ENCODE measurements around the gene LILRB3. TPM values are rescaled to one million over a fixed set of nuclear protein-coding genes. Genes with fewer than 3 reads are reported as not detected.
"Not testable (repeated sequence)": the region's sequence is repeated elsewhere in the genome, so short reads cannot be mapped to it uniquely, and the experiment has no call there.

Gene LILRB3
- total and polyA plus RNA-seq, 7 donors = 4.2 to 19.3 (median 12.5) TPM

DNA sequence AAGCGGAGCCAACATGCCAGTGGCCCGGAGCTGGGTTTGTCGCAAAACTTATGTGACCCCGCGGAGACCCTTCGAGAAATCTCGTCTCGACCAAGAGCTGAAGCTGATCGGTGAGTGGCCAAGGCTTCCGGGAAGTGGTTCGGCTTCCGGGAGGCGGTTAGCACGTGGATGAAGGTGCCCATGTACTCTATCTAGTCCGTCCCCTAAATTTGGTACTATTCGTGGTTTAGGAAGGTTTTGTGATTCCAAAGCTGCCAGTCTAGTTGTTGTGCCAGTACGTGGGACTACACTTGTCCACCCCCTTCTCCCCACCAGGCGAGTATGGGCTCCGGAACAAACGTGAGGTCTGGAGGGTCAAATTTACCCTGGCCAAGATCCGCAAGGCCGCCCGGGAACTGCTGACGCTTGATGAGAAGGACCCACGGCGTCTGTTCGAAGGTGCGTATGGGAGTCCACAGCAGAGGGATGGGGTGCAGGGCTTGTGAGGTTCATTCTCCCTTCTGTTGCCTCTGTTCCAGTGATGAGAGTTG is 21.6 kb downstream of the LILRB3 start:
- TF ChIP-seq, protein P1, sequence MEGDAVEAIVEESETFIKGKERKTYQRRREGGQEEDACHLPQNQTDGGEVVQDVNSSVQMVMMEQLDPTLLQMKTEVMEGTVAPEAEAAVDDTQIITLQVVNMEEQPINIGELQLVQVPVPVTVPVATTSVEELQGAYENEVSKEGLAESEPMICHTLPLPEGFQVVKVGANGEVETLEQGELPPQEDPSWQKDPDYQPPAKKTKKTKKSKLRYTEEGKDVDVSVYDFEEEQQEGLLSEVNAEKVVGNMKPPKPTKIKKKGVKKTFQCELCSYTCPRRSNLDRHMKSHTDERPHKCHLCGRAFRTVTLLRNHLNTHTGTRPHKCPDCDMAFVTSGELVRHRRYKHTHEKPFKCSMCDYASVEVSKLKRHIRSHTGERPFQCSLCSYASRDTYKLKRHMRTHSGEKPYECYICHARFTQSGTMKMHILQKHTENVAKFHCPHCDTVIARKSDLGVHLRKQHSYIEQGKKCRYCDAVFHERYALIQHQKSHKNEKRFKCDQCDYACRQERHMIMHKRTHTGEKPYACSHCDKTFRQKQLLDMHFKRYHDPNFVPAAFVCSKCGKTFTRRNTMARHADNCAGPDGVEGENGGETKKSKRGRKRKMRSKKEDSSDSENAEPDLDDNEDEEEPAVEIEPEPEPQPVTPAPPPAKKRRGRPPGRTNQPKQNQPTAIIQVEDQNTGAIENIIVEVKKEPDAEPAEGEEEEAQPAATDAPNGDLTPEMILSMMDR (IDR thresholded peaks at IDR 0.05) = no peak
- TF ChIP-seq POLR2AphosphoS5 (IDR thresholded peaks at IDR 0.05) (no peak), POLR2A (IDR thresholded peaks at IDR 0.05) (no peak), EP300 (IDR thresholded peaks at IDR 0.05) (no peak)
- H3K4me1 ChIP-seq = peaks cover 0 to 57% (median 54%) of the 10 kb centered on the region in 4 donors
- DNase-seq = no peak
- H3K9me3 ChIP-seq = no peaks in the 10 kb centered on the region
- WGBS, 2 donors = 1 to 4% methylated on average over 28 of the region's 28 CpGs
- no peaks in the 10 kb centered on the region for H3K27me3 ChIP-seq
- H3K27ac ChIP-seq = peak overlapping the region; percentile 90 to 96 (median 92)
- intact Hi-C loops (cut with DNase I) = loop anchor here (5.0 to 10.0 kb wide), 2 partner anchors 39 to 264 kb away; partner anchors contain the start of gene LENG9
- H3K4me3 ChIP-seq = peak overlapping the region; percentile 60 to 64 (median 63)
- peaks cover 14 to 48% (median 26%) of the 10 kb centered on the region in 4 donors for H3K36me3 ChIP-seq

DNA sequence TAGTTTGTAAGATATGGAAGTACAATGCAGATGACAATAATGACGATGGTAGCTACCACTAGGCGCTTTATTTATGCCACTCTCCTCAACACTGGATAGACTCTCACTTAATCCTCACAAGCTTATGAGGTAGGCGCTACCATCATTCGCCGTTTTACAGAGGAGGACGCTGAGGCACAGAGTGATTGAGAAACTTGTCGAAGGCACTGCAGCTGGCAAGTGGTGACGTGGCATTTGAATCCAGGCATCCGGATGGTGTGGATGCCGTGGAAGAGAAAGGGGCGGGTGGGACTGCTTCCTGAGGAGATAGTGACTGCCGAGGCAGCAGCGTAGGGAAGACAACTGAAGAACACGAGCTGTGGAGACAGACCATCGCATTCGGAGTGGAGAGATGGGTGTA is 23.4 kb downstream of the LILRB3 start:
- TF ChIP-seq, protein P1 (IDR thresholded peaks at IDR 0.05) = no peak
- TF ChIP-seq EP300 (IDR thresholded peaks at IDR 0.05) = no peak
- no peak for TF ChIP-seq POLR2AphosphoS5 (IDR thresholded peaks at IDR 0.05)
- no peak for TF ChIP-seq POLR2A (IDR thresholded peaks at IDR 0.05)

DNA sequence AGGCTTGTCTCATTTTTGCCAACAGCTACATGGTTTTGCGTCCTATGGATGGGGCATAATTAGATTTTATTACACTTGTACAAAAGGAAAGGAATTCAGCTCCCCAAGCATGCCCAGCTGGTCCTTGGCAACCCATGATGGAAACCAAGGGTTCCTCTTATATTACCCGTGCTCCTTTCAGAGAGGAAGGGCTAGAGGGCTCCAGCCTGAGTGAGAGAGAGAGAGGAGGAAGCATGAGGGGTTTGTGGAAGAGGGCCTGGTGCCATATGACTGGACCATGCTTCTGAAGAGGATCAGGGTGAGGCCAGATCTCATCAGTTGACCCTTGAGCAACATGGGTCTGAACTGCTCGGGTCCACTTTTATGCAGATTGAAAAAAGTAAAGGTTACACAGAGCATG is 25.7 kb downstream of the LILRB3 start:
- Histone ChIP-seq H3K9me3 (no peaks in the 10 kb centered on the region), H3K4me1 (peaks cover 0 to 21% (median 20%) of the 10 kb centered on the region in 4 donors), H3K4me3 (no peak overlapping the region), H3K27ac (no peak overlapping the region), H3K27me3 (no peaks in the 10 kb centered on the region), H3K36me3 (peaks cover 0 to 23% (median 4%) of the 10 kb centered on the region in 4 donors)
- TF ChIP-seq POLR2AphosphoS5 (IDR thresholded peaks at IDR 0.05) = no peak
- no peak for TF ChIP-seq POLR2A (IDR thresholded peaks at IDR 0.05)
- TF ChIP-seq, protein P1 (IDR thresholded peaks at IDR 0.05) = no peak
- TF ChIP-seq EP300 (IDR thresholded peaks at IDR 0.05) = no peak
- intact Hi-C loops (cut with DNase I) = loop anchor here (10.0 kb wide), 1 partner anchor 918 kb away; the partner anchor contains the start of gene PPP1R12C
- no peak for DNase-seq
- 79 to 87% methylated on average over 3 of the region's 3 CpGs for WGBS, 2 donors

More for the DNA sequence above, 23.4 kb downstream of the LILRB3 start:
- WGBS, 2 donors = 96 to 97% methylated on average over 16 of the region's 16 CpGs
- Histone ChIP-seq H3K27me3 (no peaks in the 10 kb centered on the region), H3K9me3 (no peaks in the 10 kb centered on the region), H3K4me1 (peaks cover 0 to 39% (median 38%) of the 10 kb centered on the region in 4 donors), H3K36me3 (peaks cover 8 to 30% (median 18%) of the 10 kb centered on the region in 4 donors), H3K4me3 (no peak overlapping the region), H3K27ac (peak overlapping the region in 1 of 4 donors; percentile 90)
- intact Hi-C loops (cut with DNase I) = loop anchor here (10.0 kb wide), 1 partner anchor 915 kb away; the partner anchor contains the start of gene PPP1R12C
- no peak for DNase-seq

DNA sequence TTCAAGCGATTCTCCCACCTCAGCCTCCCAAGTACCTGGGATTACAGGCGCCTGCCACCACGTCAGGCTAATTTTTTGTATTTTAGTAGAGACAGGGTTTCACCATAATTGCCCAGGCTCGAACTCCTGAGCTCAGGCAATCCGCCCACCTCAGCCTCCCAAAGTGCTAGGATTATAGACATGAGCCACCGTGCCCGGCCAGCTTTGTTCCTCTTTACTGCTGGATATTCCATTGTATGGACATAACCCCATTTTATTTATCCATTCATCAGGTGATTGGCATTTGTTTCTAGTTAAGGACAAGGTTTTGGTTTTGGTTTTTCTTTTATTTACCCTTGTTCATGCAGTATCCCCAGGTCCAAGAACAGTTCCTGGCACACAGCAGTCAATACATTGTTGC is 26.3 kb downstream of the LILRB3 start:
- Histone ChIP-seq H3K4me3 (no peak overlapping the region), H3K27me3 (no peaks in the 10 kb centered on the region), H3K4me1 (peaks cover 0 to 21% (median 20%) of the 10 kb centered on the region in 4 donors), H3K27ac (no peak overlapping the region), H3K9me3 (no peaks in the 10 kb centered on the region), H3K36me3 (peaks cover 0 to 17% (median 4%) of the 10 kb centered on the region in 4 donors)
- 97% methylated on average over 7 of the region's 7 CpGs for WGBS, 2 donors
- TF ChIP-seq POLR2A (IDR thresholded peaks at IDR 0.05) = no peak
- TF ChIP-seq POLR2AphosphoS5 (IDR thresholded peaks at IDR 0.05) = no peak
- intact Hi-C loops (cut with DNase I) = loop anchor here (10.0 kb wide), 1 partner anchor 918 kb away; the partner anchor contains the start of gene PPP1R12C
- DNase-seq = no peak

DNA sequence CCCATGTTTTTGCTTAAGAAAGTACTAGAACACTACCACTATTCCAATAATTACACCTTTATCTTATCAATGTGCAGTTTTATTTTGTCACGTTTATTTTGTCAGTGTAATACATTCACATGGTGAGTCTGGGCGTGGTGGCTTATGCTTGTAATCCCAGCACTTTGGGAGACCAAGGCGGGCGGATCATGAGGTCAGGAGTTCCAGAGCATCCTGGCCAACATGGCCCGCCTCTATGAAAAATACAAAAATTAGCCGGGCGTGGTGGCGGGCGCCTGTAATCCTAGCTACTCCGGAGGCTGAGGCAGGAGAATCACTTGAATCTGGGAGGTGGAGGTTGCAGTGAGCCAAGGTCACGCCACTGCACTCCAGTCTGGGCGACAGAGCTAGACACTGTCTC is 28.3 kb downstream of the LILRB3 start:
- not testable (repeated sequence) for H3K27me3 ChIP-seq, H3K4me3 ChIP-seq, H3K27ac ChIP-seq, DNase-seq, H3K9me3 ChIP-seq
- Histone ChIP-seq H3K36me3 (peaks cover 0 to 16% (median 4%) of the 10 kb centered on the region in 4 donors), H3K4me1 (peaks cover 0 to 15% (median 14%) of the 10 kb centered on the region in 4 donors)
- intact Hi-C loops (cut with DNase I) = loop anchor here (10.0 kb wide), 1 partner anchor 920 kb away; the partner anchor contains the start of gene PPP1R12C
- 89 to 94% methylated on average over 12 of the region's 12 CpGs for WGBS, 2 donors

All from sigmoid colon (tissue), 7 donors.